Measurements from ENCODE around the gene INTS4.

- TF ChIP-seq, protein P1, sequence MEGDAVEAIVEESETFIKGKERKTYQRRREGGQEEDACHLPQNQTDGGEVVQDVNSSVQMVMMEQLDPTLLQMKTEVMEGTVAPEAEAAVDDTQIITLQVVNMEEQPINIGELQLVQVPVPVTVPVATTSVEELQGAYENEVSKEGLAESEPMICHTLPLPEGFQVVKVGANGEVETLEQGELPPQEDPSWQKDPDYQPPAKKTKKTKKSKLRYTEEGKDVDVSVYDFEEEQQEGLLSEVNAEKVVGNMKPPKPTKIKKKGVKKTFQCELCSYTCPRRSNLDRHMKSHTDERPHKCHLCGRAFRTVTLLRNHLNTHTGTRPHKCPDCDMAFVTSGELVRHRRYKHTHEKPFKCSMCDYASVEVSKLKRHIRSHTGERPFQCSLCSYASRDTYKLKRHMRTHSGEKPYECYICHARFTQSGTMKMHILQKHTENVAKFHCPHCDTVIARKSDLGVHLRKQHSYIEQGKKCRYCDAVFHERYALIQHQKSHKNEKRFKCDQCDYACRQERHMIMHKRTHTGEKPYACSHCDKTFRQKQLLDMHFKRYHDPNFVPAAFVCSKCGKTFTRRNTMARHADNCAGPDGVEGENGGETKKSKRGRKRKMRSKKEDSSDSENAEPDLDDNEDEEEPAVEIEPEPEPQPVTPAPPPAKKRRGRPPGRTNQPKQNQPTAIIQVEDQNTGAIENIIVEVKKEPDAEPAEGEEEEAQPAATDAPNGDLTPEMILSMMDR (conservative IDR thresholded peaks at IDR 0.05; ENCODE audit: low read length) = no peak
- no peak for TF ChIP-seq EZH2phosphoT487 (IDR thresholded peaks at IDR 0.05; ENCODE audit: borderline replicate concordance, low read depth, low read length)
Measured at GRCh38 chr11:77833302-77833701, 161.2 kb downstream of the INTS4 start.
